Psoas muscle (tissue), 8 donors: ENCODE measurements around the gene SVOPL. TPM values are rescaled to one million over a fixed set of nuclear protein-coding genes. Genes with fewer than 3 reads are reported as not detected.

Experiments
- ATAC-seq, 4 donors: fragments of 200-7000 bp; cut with Tn5 transposase; one replicate each; pipeline ENCODE4 v1.9.1; 2020; ENCODE audit warnings: moderate library complexity in 3 of 4, mild to moderate bottlenecking in 2 of 4
- DNase-seq, 2 donors: peaks; one replicate each; pipeline ENCODE4 v3.0.0-alpha.2; 2020
- H3K27ac ChIP-seq: fragments of 200-600 bp; one replicate; pipeline ENCODE4 v1.8.0; 2022
- H3K27me3 ChIP-seq, 3 donors: fragments of 200-600 bp in 1 of 3; one replicate each; pipeline versions ENCODE4 v1.6.1 to v1.8.0; 2013 to 2022; ENCODE audit warnings: low read length in 2 of 3, mild to moderate bottlenecking in 2 of 3, moderate library complexity in 1 of 3; ENCODE audit not compliant: insufficient read depth in 3 of 3
- H3K36me3 ChIP-seq, 2 donors: fragments of 200-600 bp in 1 of 2; one replicate each; pipeline versions ENCODE4 v1.6.1 to v1.8.0; 2013 to 2022; ENCODE audit warnings: low read depth in 1 of 2, mild to moderate bottlenecking in 1 of 2, moderate library complexity in 1 of 2; ENCODE audit not compliant: insufficient read depth in 1 of 2
- H3K4me1 ChIP-seq: fragments of 200-600 bp; one replicate; pipeline ENCODE4 v1.8.0; 2022
- H3K4me3 ChIP-seq: fragments of 200-600 bp; one replicate; pipeline ENCODE4 v1.8.0; 2022; ENCODE audit warnings: mild to moderate bottlenecking
- H3K9me3 ChIP-seq: fragments of 200-600 bp; one replicate; pipeline ENCODE4 v1.8.0; 2022
- WGBS, 3 donors: extraction: QIAGEN DNeasy Blood & Tissue Kit; methylation state at CpG; one replicate each; pipeline versions ENCODE4 v1.1.6 to v1.1.7; 2013; 5-methylcytosine and 5-hydroxymethylcytosine counted together
- intact Hi-C, 2 donors: fragments of 100-400 bp; cut with DNase I; formaldehyde crosslinking; loops; one replicate each; pipeline versions ENCODE4 v1.11.0 to v1.14.2; 2022
- polyA plus RNA-seq, 3 donors: library from polyadenylated mRNA; stranded (reverse); fragments of 200-250 nt; gene quantifications; one replicate each; pipeline ENCODE4 v1.2.3, GENCODE V29; 2013
- total RNA-seq, 4 donors: library from RNA; stranded (reverse); fragmentation: NEBNext Ultra II Directional in 2 of 4; extraction: Animal tissue kit (Norgen Biotek cat#: 25700) in 2 of 4; gene quantifications; one replicate each; pipeline versions ENCODE4 v1.2.1 to v1.2.4, GENCODE V29; 2021 to 2023
- TF ChIP-seq, protein P1 (sequence below): fragments of 200-600 bp; IDR thresholded peaks from one replicate; pipeline ENCODE4 v1.8.0; 2022; ENCODE audit warnings: antibody characterized with exemption
- donor health status: healthy with polysubstance abuse.
- donor health status: DM: no; HTN: no; CAD: no; lungs with moderate emphysema.
- donor health status: Bipolar disorder and iron deficiency.
- donor health status: healthy.
- donor health status: DM: yes; HTN: yes; CAD: no.
- donor health status: DM: no; HTN: no; CAD: no.
- donor health status: DM: no; HTN: no; CAD: no.
- donor health status: DM: yes; HTN: yes; CAD: no.

The SVOPL gene
- total and polyA plus RNA-seq, 7 donors, result 0.01 TPM; not detected in 6

DNA sequence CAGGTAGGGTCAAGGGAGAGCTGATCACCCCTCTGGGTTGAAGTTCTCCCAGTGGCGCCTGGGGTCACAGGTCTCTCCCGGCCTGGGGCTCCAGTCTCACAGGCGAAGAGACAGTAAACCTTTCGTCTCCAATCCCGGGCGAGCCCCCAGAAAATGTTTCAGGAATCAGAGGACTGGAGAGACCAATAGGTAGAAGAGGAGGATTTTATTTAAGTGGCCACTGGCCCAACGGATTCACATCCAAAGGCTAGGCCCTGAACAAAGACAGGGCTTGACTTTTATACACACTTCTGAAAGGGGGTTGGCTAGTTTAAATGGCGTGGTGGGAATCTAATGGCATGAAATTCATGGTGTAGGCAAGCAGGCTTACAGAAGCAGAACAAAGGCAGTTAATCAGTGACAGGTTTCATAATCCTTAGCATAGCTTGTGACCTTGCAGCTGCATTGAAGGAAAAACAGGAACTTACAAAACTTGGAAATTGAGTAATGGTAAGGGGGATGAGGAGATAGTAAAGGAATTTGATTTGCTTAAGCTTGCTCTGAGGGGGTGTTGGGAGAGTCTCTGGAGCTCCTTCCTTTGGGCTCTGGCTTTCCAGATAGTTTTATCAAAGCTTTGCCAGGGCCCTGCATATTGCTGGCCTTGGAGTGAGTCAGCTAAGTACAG lies 135.6 kb downstream of the SVOPL start:
- no peak for ATAC-seq
- no peak overlapping the region for H3K4me3 ChIP-seq
- peaks cover 11 to 68% of the 10 kb centered on the region in 2 donors for H3K36me3 ChIP-seq
- peaks cover 10% of the 10 kb centered on the region for H3K9me3 ChIP-seq
- H3K27me3 ChIP-seq, result no peaks in the 10 kb centered on the region
- H3K4me1 ChIP-seq, result no peaks in the 10 kb centered on the region
- intact Hi-C loops, result loop anchor here in 1 of 2 donors (10.0 kb wide), 1 partner anchor 101 kb away; the partner anchor contains the start of gene TRIM24
- 98 to 99% (median 99%) methylated on average over 8 of the region's 8 CpGs for WGBS, 3 donors
- no peak for DNase-seq
- TF ChIP-seq, protein P1, sequence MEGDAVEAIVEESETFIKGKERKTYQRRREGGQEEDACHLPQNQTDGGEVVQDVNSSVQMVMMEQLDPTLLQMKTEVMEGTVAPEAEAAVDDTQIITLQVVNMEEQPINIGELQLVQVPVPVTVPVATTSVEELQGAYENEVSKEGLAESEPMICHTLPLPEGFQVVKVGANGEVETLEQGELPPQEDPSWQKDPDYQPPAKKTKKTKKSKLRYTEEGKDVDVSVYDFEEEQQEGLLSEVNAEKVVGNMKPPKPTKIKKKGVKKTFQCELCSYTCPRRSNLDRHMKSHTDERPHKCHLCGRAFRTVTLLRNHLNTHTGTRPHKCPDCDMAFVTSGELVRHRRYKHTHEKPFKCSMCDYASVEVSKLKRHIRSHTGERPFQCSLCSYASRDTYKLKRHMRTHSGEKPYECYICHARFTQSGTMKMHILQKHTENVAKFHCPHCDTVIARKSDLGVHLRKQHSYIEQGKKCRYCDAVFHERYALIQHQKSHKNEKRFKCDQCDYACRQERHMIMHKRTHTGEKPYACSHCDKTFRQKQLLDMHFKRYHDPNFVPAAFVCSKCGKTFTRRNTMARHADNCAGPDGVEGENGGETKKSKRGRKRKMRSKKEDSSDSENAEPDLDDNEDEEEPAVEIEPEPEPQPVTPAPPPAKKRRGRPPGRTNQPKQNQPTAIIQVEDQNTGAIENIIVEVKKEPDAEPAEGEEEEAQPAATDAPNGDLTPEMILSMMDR, result no peak
- no peak overlapping the region for H3K27ac ChIP-seq

DNA sequence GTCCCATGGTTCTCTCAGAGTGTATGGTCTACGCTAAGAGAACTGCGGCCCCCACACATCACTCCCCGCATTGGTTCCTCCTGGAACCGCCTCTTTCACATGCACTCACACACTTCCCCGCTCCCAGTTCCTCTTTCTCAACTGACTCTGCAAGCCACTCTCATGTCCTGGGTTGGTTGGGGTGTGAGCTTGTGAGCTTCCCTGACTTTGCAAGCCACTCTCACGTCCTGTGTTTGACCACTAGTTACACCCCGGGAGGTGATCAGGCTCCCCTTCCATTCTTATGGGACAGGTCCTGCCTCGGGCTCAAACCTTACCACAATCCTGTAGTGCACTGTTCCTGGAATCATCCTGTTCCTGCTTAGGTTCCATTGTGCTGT lies 136.1 kb downstream of the SVOPL start:
- no peak overlapping the region for H3K4me3 ChIP-seq
- TF ChIP-seq, protein P1, result no peak
- peaks cover 11 to 63% of the 10 kb centered on the region in 2 donors for H3K36me3 ChIP-seq
- H3K27me3 ChIP-seq, result no peaks in the 10 kb centered on the region
- no peak overlapping the region for H3K27ac ChIP-seq
- peaks cover 10% of the 10 kb centered on the region for H3K9me3 ChIP-seq
- DNase-seq (no peak), ATAC-seq (no peak)
- intact Hi-C loops, result loop anchor here in 1 of 2 donors (10.0 kb wide), 1 partner anchor 100 kb away; the partner anchor contains the start of gene TRIM24
- WGBS, 3 donors, result 96 to 100% (median 98%) methylated on average over 8 of the region's 8 CpGs
- no peaks in the 10 kb centered on the region for H3K4me1 ChIP-seq

DNA sequence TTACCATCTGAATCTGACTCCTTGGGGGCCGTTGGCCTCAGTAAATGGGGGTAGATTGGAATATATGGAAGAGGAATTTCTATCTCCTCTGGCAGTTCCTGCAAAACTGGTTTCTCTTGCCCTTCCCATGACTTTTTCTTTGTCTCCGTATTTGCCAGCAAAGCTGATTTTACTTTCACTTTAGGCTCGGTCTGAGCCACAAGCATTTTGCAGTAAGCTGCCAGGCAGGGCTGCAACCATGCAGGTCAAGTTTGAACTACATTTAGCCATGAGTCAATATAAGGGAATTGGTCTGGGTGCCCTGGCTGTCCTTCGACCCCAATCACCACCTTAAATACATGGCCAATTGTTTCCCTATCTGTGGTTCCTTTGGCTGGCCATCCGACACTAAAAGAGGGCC lies 136.8 kb downstream of the SVOPL start:
- peak in 3 of 4 donors; percentile 82 to 92 (median 89) for ATAC-seq
- no peak overlapping the region for H3K4me3 ChIP-seq

DNA sequence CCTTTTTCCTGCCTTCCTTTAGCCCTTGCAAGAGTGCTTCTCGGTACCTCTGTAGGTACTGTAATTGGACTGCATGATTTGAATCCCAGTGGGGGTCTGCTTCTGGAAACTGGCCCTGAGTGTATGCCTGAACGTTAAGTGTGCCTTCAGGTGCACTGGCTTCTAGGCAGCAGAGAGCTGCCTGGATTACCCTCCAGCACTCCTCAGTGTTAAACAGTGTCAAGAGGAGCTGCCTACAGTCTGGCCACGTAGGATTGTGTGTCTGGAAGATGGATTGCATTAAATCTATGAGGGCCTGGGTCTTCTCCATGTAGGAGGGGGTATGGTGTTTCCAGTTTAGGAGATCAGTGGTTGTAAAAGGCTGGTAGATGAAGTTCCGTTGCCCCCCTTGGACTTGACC lies 137.4 kb downstream of the SVOPL start:
- no peaks in the 10 kb centered on the region for H3K4me1 ChIP-seq
- no peak overlapping the region for H3K4me3 ChIP-seq
- H3K27me3 ChIP-seq, result no peaks in the 10 kb centered on the region
- peaks cover 11 to 66% of the 10 kb centered on the region in 2 donors for H3K36me3 ChIP-seq
- WGBS, 3 donors, result 81 to 86% (median 83%) methylated on average over 4 of the region's 4 CpGs
- peaks cover 10% of the 10 kb centered on the region for H3K9me3 ChIP-seq
- DNase-seq (no peak), ATAC-seq (peak in 1 of 4 donors; percentile 42)
- TF ChIP-seq, protein P1, result no peak
- intact Hi-C loops, result loop anchor here in 1 of 2 donors (10.0 kb wide), 1 partner anchor 99 kb away; the partner anchor contains the start of gene TRIM24
- H3K27ac ChIP-seq, result no peak overlapping the region

More for the DNA sequence above, 136.8 kb downstream of the SVOPL start:
- no peaks in the 10 kb centered on the region for H3K27me3 ChIP-seq
- peak in 1 of 2 donors; percentile 54 for DNase-seq
- intact Hi-C loops, result loop anchor here in 1 of 2 donors (10.0 kb wide), 1 partner anchor 100 kb away; the partner anchor contains the start of gene TRIM24
- H3K36me3 ChIP-seq, result peaks cover 11 to 65% of the 10 kb centered on the region in 2 donors
- H3K9me3 ChIP-seq, result peaks cover 10% of the 10 kb centered on the region
- no peak overlapping the region for H3K27ac ChIP-seq
- WGBS, 3 donors, result 74 to 90% (median 84%) methylated on average over 5 of the region's 5 CpGs
- H3K4me1 ChIP-seq, result no peaks in the 10 kb centered on the region
- TF ChIP-seq, protein P1, result no peak
